ENCODE results near the gene DGKG.

The DGKG gene

GRCh38 chr3:186277268-186277909 lies 84.6 kb downstream of the DGKG start:
- DNase-seq (ENCODE audit: low read depth) = peak; percentile 29
- TF ChIP-seq CTCF (IDR thresholded peaks at IDR 0.05; ENCODE audit: low read depth, low read length, missing control alignments) = peak; percentile 49
- H3K4me3 ChIP-seq (ENCODE audit: low read depth, low read length) = no peak overlapping the region
- in situ Hi-C loops (cut with HindIII; ENCODE audit: low sequenced_read_pairs) = no loop called here

GRCh38 chr3:186275436-186275835 lies 86.6 kb downstream of the DGKG start:
- H3K4me3 ChIP-seq (ENCODE audit: low read depth, low read length) = no peak overlapping the region
- in situ Hi-C loops (cut with HindIII; ENCODE audit: low sequenced_read_pairs) = no loop called here
- DNase-seq (ENCODE audit: low read depth) = no peak
- TF ChIP-seq CTCF (IDR thresholded peaks at IDR 0.05; ENCODE audit: low read depth, low read length, missing control alignments) = no peak

GRCh38 chr3:186273586-186273985 lies 88.4 kb downstream of the DGKG start:
- DNase-seq (ENCODE audit: low read depth) = no peak
- no peak overlapping the region for H3K4me3 ChIP-seq (ENCODE audit: low read depth, low read length)
- TF ChIP-seq CTCF (IDR thresholded peaks at IDR 0.05; ENCODE audit: low read depth, low read length, missing control alignments) = no peak
- in situ Hi-C loops (cut with HindIII; ENCODE audit: low sequenced_read_pairs) = no loop called here

- in situ Hi-C loops (cut with HindIII; ENCODE audit: low sequenced_read_pairs) = no loop called here
- H3K4me3 ChIP-seq (ENCODE audit: low read depth, low read length) = no peak overlapping the region
- no peak for DNase-seq (ENCODE audit: low read depth)
- no peak for TF ChIP-seq CTCF (IDR thresholded peaks at IDR 0.05; ENCODE audit: low read depth, low read length, missing control alignments)
These were observed 91.3 kb downstream of the DGKG start for GRCh38 chr3:186270701-186271100.

- in situ Hi-C loops (cut with HindIII; ENCODE audit: low sequenced_read_pairs) = no loop called here
- H3K4me3 ChIP-seq (ENCODE audit: low read depth, low read length) = no peak overlapping the region
- peak; percentile 39 for TF ChIP-seq CTCF (IDR thresholded peaks at IDR 0.05; ENCODE audit: low read depth, low read length, missing control alignments)
- DNase-seq (ENCODE audit: low read depth) = no peak
These were observed 93.2 kb downstream of the DGKG start for GRCh38 chr3:186268616-186269448.

- DNase-seq (ENCODE audit: low read depth) = no peak
- in situ Hi-C loops (cut with HindIII; ENCODE audit: low sequenced_read_pairs) = no loop called here
- TF ChIP-seq CTCF (IDR thresholded peaks at IDR 0.05; ENCODE audit: low read depth, low read length, missing control alignments) = no peak
- no peak overlapping the region for H3K4me3 ChIP-seq (ENCODE audit: low read depth, low read length)
These were observed 94.3 kb downstream of the DGKG start for GRCh38 chr3:186267758-186268157.

Measured in astrocyte of the cerebellum (primary cell).